GM19043 (cell line): ENCODE results near the gene RAB8B.

Source experiments
- ATAC-seq: cut with Tn5 transposase; IDR thresholded peaks from one replicate; pipeline ENCODE4 v1.9.1; 2021; ENCODE audit warnings: low read depth; ENCODE audit not compliant: unreplicated experiment

The RAB8B gene

GRCh38 chr15:63188926-63189871 is at the start of gene RAB8B:
Gene RAB8B, plus strand, starts transcription at chr15:63189606. Its CDS starts 19 bp downstream, at chr15:63189625.
- peak; percentile 72 for ATAC-seq

- ATAC-seq, result no peak
Measured at GRCh38 chr15:63140936-63141335, 48.5 kb upstream of the RAB8B start.

- ATAC-seq, result no peak
Measured at GRCh38 chr15:63145426-63145825, 44.0 kb upstream of the RAB8B start.

- no peak for ATAC-seq
Measured at GRCh38 chr15:63146684-63147083, 42.7 kb upstream of the RAB8B start.

- ATAC-seq, result no peak
Measured at GRCh38 chr15:63151665-63152064, 37.7 kb upstream of the RAB8B start.

- ATAC-seq, result no peak
Measured at GRCh38 chr15:63155486-63155885, 33.9 kb upstream of the RAB8B start.

GRCh38 chr15:63156086-63156710 is 33.2 kb upstream of the RAB8B start:
- ATAC-seq, result no peak

- ATAC-seq, result no peak
Measured at GRCh38 chr15:63156755-63157117, 32.7 kb upstream of the RAB8B start.

- ATAC-seq, result peak; percentile 84
Measured at GRCh38 chr15:63157118-63157843, 32.1 kb upstream of the RAB8B start, which contains the start of gene RPS27L. Gene RPS27L, minus strand, starts transcription at chr15:63157477. Its CDS starts 72 bp downstream, at chr15:63157405.

- ATAC-seq, result no peak
Measured at GRCh38 chr15:63157891-63158431, 31.4 kb upstream of the RAB8B start.

GRCh38 chr15:63160638-63161037 is 28.8 kb upstream of the RAB8B start:
- ATAC-seq, result no peak

GRCh38 chr15:63163217-63163616 is 26.2 kb upstream of the RAB8B start:
- ATAC-seq, result no peak

GRCh38 chr15:63165166-63165859 is 24.1 kb upstream of the RAB8B start:
- ATAC-seq, result no peak

GRCh38 chr15:63166219-63166618 is 23.2 kb upstream of the RAB8B start:
- ATAC-seq, result no peak

GRCh38 chr15:63169788-63170187 is 19.6 kb upstream of the RAB8B start:
- no peak for ATAC-seq

GRCh38 chr15:63172376-63172775 is 17.0 kb upstream of the RAB8B start:
- no peak for ATAC-seq

GRCh38 chr15:63172851-63173451 is 16.5 kb upstream of the RAB8B start:
- no peak for ATAC-seq

- ATAC-seq, result no peak
Measured at GRCh38 chr15:63176302-63176701, 13.1 kb upstream of the RAB8B start.

- no peak for ATAC-seq
Measured at GRCh38 chr15:63178034-63178433, 11.4 kb upstream of the RAB8B start.

- ATAC-seq, result no peak
Measured at GRCh38 chr15:63180746-63181145, 8.7 kb upstream of the RAB8B start.
